HCT116 (cell line): Measurements from ENCODE around the gene KCTD19. TPM values are rescaled to one million over a fixed set of nuclear protein-coding genes. Genes with fewer than 3 reads are reported as not detected.

Source experiments
- ATAC-seq: fragments of 200-7000 bp; cut with Tn5 transposase; 2 replicates; pipeline ENCODE4 v1.9.1; 2020; ENCODE audit warnings: mild to moderate bottlenecking, moderate library complexity
- BruUV-seq: library from RNA; stranded (reverse); fragments of 400-500 nt; replicated peaks from 2 replicates; lab custom pipeline; 2021; lab: Mats Ljungman, UMichigan
- CTCF ChIA-PET: fragments of 300-600 bp; sonication (Branson Sonifier 250); formaldehyde crosslinking; loops from one replicate; lab custom pipeline; 2021; ENCODE audit warnings: antibody characterized with exemption; lab: Charles Lee
- POLR2A ChIA-PET: fragments of 300-600, 350-600 bp; sonication (Branson Sonifier 250); formaldehyde crosslinking; loops from one replicate; lab custom pipeline; 2021; ENCODE audit warnings: antibody characterized with exemption; lab: Charles Lee
- RAD21 ChIA-PET, 2 experiments: fragments of 300-600 bp; sonication (Branson Sonifier 250); formaldehyde crosslinking; loops; one replicate each; lab custom pipeline; 2023; ENCODE audit warnings: low total read pairs in 2 of 2; ENCODE audit not compliant: uncharacterized antibody in 2 of 2, unreplicated experiment in 2 of 2, low non-redundant PET in 1 of 2; lab: Charles Lee
- DNase-seq: peaks from one replicate; pipeline ENCODE4 v3.0.0-alpha.2; 2010; ENCODE audit warnings: low read depth, low spot score
- H2AFZ ChIP-seq: fragments of 200-600 bp; shearing (Covaris generic), sonication (generic); 2 replicates; pipeline ENCODE4 v1.6.1; 2017; ENCODE audit warnings: low read depth, mixed run types, mixed read lengths, antibody characterized with exemption, low read length; ENCODE audit not compliant: poor library complexity, severe bottlenecking
- H3K27ac ChIP-seq: 2 replicates; pipeline ENCODE4 v1.5.1; 2012; ENCODE audit warnings: low read depth, low read length
- H3K27me3 ChIP-seq: fragments of 200-600 bp; sonication (generic); 2 replicates; pipeline ENCODE4 v1.6.1; 2016; ENCODE audit warnings: mixed run types, low read length, mixed read lengths; ENCODE audit not compliant: insufficient read depth
- H3K36me3 ChIP-seq, 2 experiments: fragments of 200-500 bp in 1 of 2; fragments of 200-600 bp in 1 of 2; sonication (Bioruptor generic) in 1 of 2; sonication (generic) in 1 of 2; 2 replicates each; pipeline versions ENCODE4 v1.5.1 to v1.6.1; 2014 to 2016; ENCODE audit warnings: low read length in 2 of 2, inconsistent platforms in 1 of 2, mixed read lengths in 1 of 2, mixed run types in 1 of 2; ENCODE audit not compliant: insufficient read depth in 2 of 2, control insufficient read depth in 1 of 2
- H3K4me1 ChIP-seq, 2 experiments: fragments of 200-600 bp in 1 of 2; sonication (generic) in 1 of 2; 2 replicates each; pipeline versions ENCODE4 v1.5.1 to v1.6.1; 2012 to 2017; ENCODE audit warnings: low read length in 2 of 2, inconsistent platforms in 1 of 2, mild to moderate bottlenecking in 1 of 2, mixed read lengths in 1 of 2, mixed run types in 1 of 2, moderate library complexity in 1 of 2; ENCODE audit not compliant: insufficient read depth in 2 of 2, control insufficient read depth in 1 of 2
- H3K4me2 ChIP-seq: fragments of 200-600 bp; sonication (generic); 2 replicates; pipeline ENCODE4 v1.6.1; 2017; ENCODE audit warnings: mixed run types, low read length, mixed read lengths
- H3K4me3 ChIP-seq, 2 experiments: fragments of 200-600 bp in 1 of 2; sonication (generic) in 1 of 2; replicated peaks in 1 of 2; 2 replicates each; pipeline ENCODE4 v1.5.1; 2011 to 2016; ENCODE audit warnings: low read length in 2 of 2, control low read depth in 1 of 2, low read depth in 1 of 2, mild to moderate bottlenecking in 1 of 2, mixed read lengths in 1 of 2, mixed run types in 1 of 2
- H3K79me2 ChIP-seq: fragments of 200-600 bp; sonication (generic); 2 replicates; pipeline ENCODE4 v1.6.1; 2017; ENCODE audit warnings: mild to moderate bottlenecking, mixed run types, low read length, moderate library complexity, mixed read lengths; ENCODE audit not compliant: insufficient read depth
- H3K9ac ChIP-seq: fragments of 200-600 bp; sonication (generic); 2 replicates; pipeline ENCODE4 v1.6.1; 2016; ENCODE audit warnings: low read length, mixed read lengths
- H3K9me2 ChIP-seq: fragments of 200-600 bp; sonication (generic), shearing (Covaris generic); 2 replicates; pipeline ENCODE4 v1.6.1; 2017; ENCODE audit warnings: mixed run types, mild to moderate bottlenecking, moderate library complexity; ENCODE audit not compliant: insufficient read depth
- H3K9me3 ChIP-seq, 2 experiments: fragments of 200-500 bp in 1 of 2; fragments of 200-600 bp in 1 of 2; sonication (Bioruptor generic) in 1 of 2; sonication (generic) in 1 of 2; 2 replicates each; pipeline ENCODE4 v1.6.1; 2014 to 2017; ENCODE audit warnings: low read length in 2 of 2, mixed read lengths in 2 of 2, inconsistent platforms in 1 of 2, low read depth in 1 of 2, mild to moderate bottlenecking in 1 of 2, mixed run types in 1 of 2, moderate library complexity in 1 of 2; ENCODE audit not compliant: control insufficient read depth in 1 of 2, insufficient read depth in 1 of 2
- H4K20me1 ChIP-seq: fragments of 200-600 bp; sonication (generic), shearing (Covaris generic); 2 replicates; pipeline ENCODE4 v1.6.1; 2017; ENCODE audit warnings: mixed run types, mild to moderate bottlenecking, moderate library complexity; ENCODE audit not compliant: insufficient read depth
- ATF3 ChIP-seq: IDR thresholded peaks from 2 replicates; pipeline ENCODE4 v1.6.1; 2012
- CEBPB ChIP-seq: IDR thresholded peaks from 2 replicates; pipeline ENCODE4 v1.6.1; 2012; ENCODE audit warnings: low read depth
- CTCF ChIP-seq, 3 experiments: fragments of 200-600 bp in 1 of 3; sonication (generic) in 1 of 3; IDR thresholded peaks in 2 of 3; conservative IDR thresholded peaks in 1 of 3; 2 replicates each; pipeline ENCODE4 v1.5.1; 2012 to 2017; ENCODE audit warnings: low read depth in 2 of 3, low read length in 2 of 3, antibody characterized with exemption in 1 of 3, borderline replicate concordance in 1 of 3, control low read depth in 1 of 3, mild to moderate bottlenecking in 1 of 3, mixed read lengths in 1 of 3, mixed run types in 1 of 3, moderate library complexity in 1 of 3; ENCODE audit not compliant: insufficient read depth in 1 of 3
- JUND ChIP-seq: IDR thresholded peaks from 2 replicates; pipeline ENCODE4 v1.6.1; 2012
- MAX ChIP-seq: IDR thresholded peaks from 2 replicates; pipeline ENCODE4 v1.6.1; 2012
- POLR2A ChIP-seq: IDR thresholded peaks from 2 replicates; pipeline ENCODE4 v1.7.0; 2011; ENCODE audit warnings: borderline replicate concordance; ENCODE audit not compliant: insufficient read depth, insufficient read length; ENCODE audit errors: extremely low read depth
- RAD21 ChIP-seq: IDR thresholded peaks from 2 replicates; pipeline ENCODE4 v1.6.1; 2012; ENCODE audit warnings: low read depth, mild to moderate bottlenecking
- intact Hi-C: fragments of 100-400 bp; cut with micrococcal nuclease; formaldehyde crosslinking; loops from 2 replicates; pipeline ENCODE4 v1.10.0; 2022
- total RNA-seq: library from RNA; stranded (reverse); gene quantifications from one replicate; pipeline ENCODE4 v1.2.1, GENCODE V29; 2021; ENCODE audit not compliant: unreplicated experiment

The KCTD19 gene
- total RNA-seq, 1 experiment from 2014 or later = not detected

GRCh38 chr16:67372664-67373063 lies 46.1 kb upstream of the KCTD19 start:
- H3K4me3 ChIP-seq = no peak overlapping the region
- H3K9me2 ChIP-seq = no peaks in the 10 kb centered on the region
- H2AFZ ChIP-seq = peak overlapping the region; percentile 95
- intact Hi-C loops = loop anchor here (1.0 kb wide), 2 partner anchors 75 to 93 kb away; no protein-coding TSS in a partner anchor
- ChIA-PET CTCF (interaction anchor here (1.6 kb wide), 1 partner anchor 75 kb away, joined by 3 read pairs; no protein-coding TSS in a partner anchor), POLR2A (no interaction called here), RAD21 (no interaction called here)
- H3K4me1 ChIP-seq = no peaks in the 10 kb centered on the region
- no peaks in the 10 kb centered on the region for H3K79me2 ChIP-seq
- DNase-seq (peak; percentile 12), ATAC-seq (peak; percentile 69)
- H3K27ac ChIP-seq = no peak overlapping the region
- TF ChIP-seq CTCF (IDR thresholded peaks at IDR 0.05 in 2 of 3, conservative IDR thresholded peaks at IDR 0.05 in 1 of 3; ENCODE audit: borderline replicate concordance in 1 of 3, insufficient read depth in 1 of 3, low read depth in 2 of 3, low read length in 2 of 3) (peak; percentile 38 to 83 (median 64); a peak in 5 of 6 replicates), MAX (no peak), CEBPB (no peak), POLR2A (no peak), ATF3 (no peak), RAD21 (peak; percentile 75)
- no peak overlapping the region for H3K9ac ChIP-seq
- H3K9me3 ChIP-seq = no peaks in the 10 kb centered on the region
- H3K4me2 ChIP-seq = no peak overlapping the region
- no peaks in the 10 kb centered on the region for H4K20me1 ChIP-seq
- no peaks in the 10 kb centered on the region for H3K27me3 ChIP-seq
- no TSS peak for BruUV-seq
- H3K36me3 ChIP-seq = no peaks in the 10 kb centered on the region

- no peaks in the 10 kb centered on the region for H3K27me3 ChIP-seq
- no peaks in the 10 kb centered on the region for H3K79me2 ChIP-seq
- intact Hi-C loops = no loop called here
- TF ChIP-seq CTCF (IDR thresholded peaks at IDR 0.05 in 2 of 3, conservative IDR thresholded peaks at IDR 0.05 in 1 of 3; ENCODE audit: borderline replicate concordance in 1 of 3, insufficient read depth in 1 of 3, low read depth in 2 of 3, low read length in 2 of 3) = no peak
- TF ChIP-seq JUND = no peak
- no peak for TF ChIP-seq RAD21
- DNase-seq (no peak), ATAC-seq (no peak)
- H3K36me3 ChIP-seq = no peaks in the 10 kb centered on the region
- CTCF ChIA-PET = no interaction called here
- no peaks in the 10 kb centered on the region for H3K9me2 ChIP-seq
- no TSS peak for BruUV-seq
- H3K4me1 ChIP-seq = no peaks in the 10 kb centered on the region
- no peaks in the 10 kb centered on the region for H4K20me1 ChIP-seq
- H2AFZ ChIP-seq = no peak overlapping the region
- H3K9me3 ChIP-seq = no peaks in the 10 kb centered on the region
- H3K27ac ChIP-seq = no peak overlapping the region
- H3K4me2 ChIP-seq = no peak overlapping the region
- RAD21 ChIA-PET = no interaction called here
- no peak overlapping the region for H3K4me3 ChIP-seq
- no peak overlapping the region for H3K9ac ChIP-seq
- POLR2A ChIA-PET = no interaction called here
Observed at GRCh38 chr16:67370661-67371060, 44.1 kb upstream of the KCTD19 start.
